ENCODE measurements around the gene GRM5.

DNA sequence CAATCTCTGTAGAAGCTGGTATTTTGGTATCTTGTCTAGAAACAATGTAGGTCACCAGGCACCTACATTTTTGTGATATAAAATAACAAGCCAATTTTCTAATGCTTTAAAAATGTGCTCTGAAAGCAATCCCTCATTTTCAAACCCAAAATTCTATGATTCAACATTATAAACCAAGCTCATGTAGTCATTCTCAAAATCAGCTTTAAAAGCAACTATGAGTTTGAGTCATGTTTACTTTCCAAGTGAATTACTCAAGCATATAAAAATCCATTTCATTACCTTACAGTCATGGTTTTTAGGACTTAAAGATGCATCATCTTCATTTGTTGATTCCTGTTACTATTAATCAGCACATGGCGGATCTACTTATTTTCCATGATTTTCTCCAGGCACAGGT, 216.4 kb downstream of the GRM5 start:
- no peak for TF ChIP-seq POLR2A (IDR thresholded peaks at IDR 0.05; ENCODE audit: low read depth, low read length)
- TF ChIP-seq POLR2AphosphoS5 (IDR thresholded peaks at IDR 0.05; ENCODE audit: low read depth, low read length), result no peak
- no peak for TF ChIP-seq SPI1 (IDR thresholded peaks at IDR 0.05; ENCODE audit: low read depth, low read length)
- no peak for TF ChIP-seq TAF1 (IDR thresholded peaks at IDR 0.05; ENCODE audit: low read depth, low read length)
- no peak for TF ChIP-seq POU2F2 (IDR thresholded peaks at IDR 0.05; ENCODE audit: low read depth, low read length)
